HG02943 (cell line): ENCODE results near the gene DCTN5.
"Not testable (repeated sequence)": the region's sequence is repeated elsewhere in the genome, so short reads cannot be mapped to it uniquely, and the experiment has no call there.

ENCODE experiments used
- ATAC-seq: cut with Tn5 transposase; IDR thresholded peaks from one replicate; pipeline ENCODE4 v1.9.1; 2021; ENCODE audit warnings: mild to moderate bottlenecking, low read depth, moderate library complexity; ENCODE audit not compliant: unreplicated experiment

The DCTN5 gene

GRCh38 chr16:23691483-23692189, 50.4 kb downstream of the DCTN5 start:
- no peak for ATAC-seq

GRCh38 chr16:23692190-23692837, 51.0 kb downstream of the DCTN5 start:
- no peak for ATAC-seq

GRCh38 chr16:23694265-23694643, 53.0 kb downstream of the DCTN5 start:
- ATAC-seq = no peak

GRCh38 chr16:23694644-23695373, 53.5 kb downstream of the DCTN5 start:
- ATAC-seq = no peak

- ATAC-seq = no peak
These were observed 54.5 kb downstream of the DCTN5 start for GRCh38 chr16:23695756-23696155.

GRCh38 chr16:23699100-23699499, 57.8 kb downstream of the DCTN5 start:
- ATAC-seq = no peak

GRCh38 chr16:23700093-23700492, 58.8 kb downstream of the DCTN5 start:
- ATAC-seq = no peak

GRCh38 chr16:23700509-23700908, 59.2 kb downstream of the DCTN5 start:
- no peak for ATAC-seq

- ATAC-seq = no peak
These were observed 59.8 kb downstream of the DCTN5 start for GRCh38 chr16:23701045-23701444.

GRCh38 chr16:23702951-23703350, 61.7 kb downstream of the DCTN5 start:
- ATAC-seq = no peak

GRCh38 chr16:23704772-23705516, 63.7 kb downstream of the DCTN5 start:
- no peak for ATAC-seq

- no peak for ATAC-seq
These were observed 64.2 kb downstream of the DCTN5 start for GRCh38 chr16:23705517-23705902.

- no peak for ATAC-seq
These were observed 65.2 kb downstream of the DCTN5 start for GRCh38 chr16:23706439-23706838.

- no peak for ATAC-seq
These were observed 68.3 kb downstream of the DCTN5 start for GRCh38 chr16:23709536-23709935.

GRCh38 chr16:23710008-23710407, 68.7 kb downstream of the DCTN5 start:
- no peak for ATAC-seq

GRCh38 chr16:23710504-23710903, 69.2 kb downstream of the DCTN5 start:
- ATAC-seq = no peak

GRCh38 chr16:23711785-23712184, 70.5 kb downstream of the DCTN5 start:
- ATAC-seq = no peak

- ATAC-seq = no peak
These were observed 71.7 kb downstream of the DCTN5 start, which contains the start of gene ERN2 for GRCh38 chr16:23712976-23713375. Gene ERN2 (minus strand): TSS chr16:23713222. CDS start chr16:23713187, 35 bp downstream.

- ATAC-seq = no peak
These were observed 75.2 kb downstream of the DCTN5 start for GRCh38 chr16:23716484-23716883.

GRCh38 chr16:23722613-23723240, 81.5 kb downstream of the DCTN5 start:
- ATAC-seq = not testable (repeated sequence)
